Uterus (tissue), 2 donors: Measurements from ENCODE around the gene PBXIP1.

Experiments
- POLR2A ChIP-seq, 2 donors: fragments of 450-650 bp; IDR thresholded peaks; one replicate each; pipeline ENCODE4 v1.6.1; 2016; ENCODE audit warnings: antibody characterized with exemption in 2 of 2, mild to moderate bottlenecking in 1 of 2, moderate library complexity in 1 of 2
- TF ChIP-seq, protein P1 (sequence below), 4 experiments: fragments of 200-600 bp in 2 of 4; fragments of 450-650 bp in 2 of 4; sonication (generic) in 2 of 4; IDR thresholded peaks; one replicate each; pipeline ENCODE4 v1.5.1; 2016 to 2019; ENCODE audit warnings: antibody characterized with exemption in 4 of 4, mild to moderate bottlenecking in 2 of 4, moderate library complexity in 1 of 4

DNA sequence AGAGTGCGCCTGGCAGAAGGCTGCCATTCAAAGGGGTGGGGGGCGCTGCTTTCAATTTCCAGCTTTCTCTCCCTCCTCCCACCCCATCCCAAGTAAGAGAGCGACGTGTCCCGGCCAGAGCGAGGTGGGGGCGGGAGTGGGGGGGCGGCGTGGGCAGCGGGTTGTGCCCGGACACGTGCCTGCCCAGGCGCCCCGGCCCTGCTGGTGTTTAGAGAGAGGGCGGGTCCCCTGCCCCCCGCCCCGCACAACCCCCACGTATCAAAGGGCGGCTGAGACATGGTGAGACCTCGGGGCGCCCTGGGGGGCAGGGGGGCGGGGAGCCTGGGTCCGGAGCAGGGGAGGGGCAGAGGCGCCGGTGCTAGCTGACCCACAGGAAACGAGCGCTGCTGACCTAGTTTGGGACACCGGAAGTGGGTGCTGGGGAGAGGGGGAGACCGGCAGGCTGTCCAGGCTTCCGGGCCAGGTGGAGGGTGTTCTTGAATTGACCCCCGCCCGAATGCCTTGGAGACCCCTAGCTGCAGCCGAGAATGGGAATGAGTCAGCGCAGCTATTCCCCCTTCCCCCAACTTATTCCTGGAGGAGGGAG, 48.0 kb upstream of the PBXIP1 start:
- TF ChIP-seq, protein P1, sequence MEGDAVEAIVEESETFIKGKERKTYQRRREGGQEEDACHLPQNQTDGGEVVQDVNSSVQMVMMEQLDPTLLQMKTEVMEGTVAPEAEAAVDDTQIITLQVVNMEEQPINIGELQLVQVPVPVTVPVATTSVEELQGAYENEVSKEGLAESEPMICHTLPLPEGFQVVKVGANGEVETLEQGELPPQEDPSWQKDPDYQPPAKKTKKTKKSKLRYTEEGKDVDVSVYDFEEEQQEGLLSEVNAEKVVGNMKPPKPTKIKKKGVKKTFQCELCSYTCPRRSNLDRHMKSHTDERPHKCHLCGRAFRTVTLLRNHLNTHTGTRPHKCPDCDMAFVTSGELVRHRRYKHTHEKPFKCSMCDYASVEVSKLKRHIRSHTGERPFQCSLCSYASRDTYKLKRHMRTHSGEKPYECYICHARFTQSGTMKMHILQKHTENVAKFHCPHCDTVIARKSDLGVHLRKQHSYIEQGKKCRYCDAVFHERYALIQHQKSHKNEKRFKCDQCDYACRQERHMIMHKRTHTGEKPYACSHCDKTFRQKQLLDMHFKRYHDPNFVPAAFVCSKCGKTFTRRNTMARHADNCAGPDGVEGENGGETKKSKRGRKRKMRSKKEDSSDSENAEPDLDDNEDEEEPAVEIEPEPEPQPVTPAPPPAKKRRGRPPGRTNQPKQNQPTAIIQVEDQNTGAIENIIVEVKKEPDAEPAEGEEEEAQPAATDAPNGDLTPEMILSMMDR (IDR thresholded peaks at IDR 0.05) = no peak
- no peak for TF ChIP-seq POLR2A (IDR thresholded peaks at IDR 0.05)
